HG02642 (cell line): ENCODE measurements around the gene AP4E1.
"Not testable (repeated sequence)": the region's sequence is repeated elsewhere in the genome, so short reads cannot be mapped to it uniquely, and the experiment has no call there.

Source experiments
- ATAC-seq: cut with Tn5 transposase; IDR thresholded peaks from one replicate; pipeline ENCODE4 v1.9.1; 2021; ENCODE audit warnings: mild to moderate bottlenecking; ENCODE audit not compliant: unreplicated experiment, poor library complexity

AP4E1 gene

DNA sequence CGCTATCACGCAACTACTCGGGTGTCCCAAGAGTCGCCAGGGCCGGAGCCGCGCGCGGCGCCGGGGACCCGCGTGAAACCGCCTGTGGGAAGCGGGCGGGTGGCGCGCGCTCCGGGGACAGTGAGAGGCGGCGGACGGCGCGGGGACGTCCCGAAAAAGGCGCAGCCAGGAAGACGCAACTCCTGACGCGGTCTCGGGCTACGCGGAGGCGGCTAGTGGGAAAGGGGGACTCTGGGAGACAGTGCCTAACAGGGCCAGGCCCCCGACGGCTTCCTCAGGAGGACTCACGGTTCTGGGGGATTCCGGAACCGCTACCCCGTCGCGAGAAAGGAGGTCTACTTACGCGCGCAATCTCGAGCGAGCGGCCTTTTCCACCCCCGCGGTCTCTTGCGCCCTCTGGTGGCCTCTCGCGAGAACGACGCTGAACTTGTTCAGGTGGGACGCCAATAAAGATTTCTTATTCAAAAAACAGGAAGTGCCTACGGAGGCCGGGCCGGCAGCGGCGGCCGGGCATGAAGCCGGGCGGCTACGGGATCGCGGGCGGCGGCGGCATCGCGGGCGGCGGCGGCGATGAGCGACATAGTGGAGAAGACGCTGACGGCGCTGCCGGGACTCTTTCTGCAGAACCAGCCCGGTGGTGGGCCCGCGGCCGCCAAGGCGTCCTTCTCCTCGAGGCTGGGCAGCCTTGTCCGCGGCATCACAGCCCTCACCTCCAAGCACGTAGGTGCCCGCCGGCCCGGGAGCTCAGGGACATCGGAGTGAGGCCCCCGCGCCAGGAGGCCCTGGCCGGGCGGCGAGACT is at the start of gene AP4E1:
Gene AP4E1 (plus strand): TSS at position 475 of the 801 bp plus-strand sequence. CDS start 96 bp downstream, at position 571.
- ATAC-seq: peak; percentile 68

DNA sequence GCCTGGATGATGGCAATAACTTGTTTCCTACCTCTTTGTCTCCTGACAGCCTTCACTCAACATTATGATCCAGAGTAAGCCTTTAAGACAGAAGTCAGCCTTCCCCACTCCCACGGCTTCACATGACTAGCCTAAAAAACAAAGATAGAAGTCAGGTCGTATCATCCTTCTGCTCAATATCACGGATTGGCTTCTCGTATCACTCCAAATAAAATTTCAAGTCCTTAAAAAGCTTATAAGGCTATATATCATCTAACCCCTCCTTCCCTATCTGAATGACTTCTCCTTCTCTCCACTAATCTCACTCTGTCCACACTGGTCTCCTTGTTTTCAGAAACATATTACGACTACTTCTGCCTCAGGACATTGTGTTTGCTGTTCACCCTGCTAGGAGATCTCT is 47.7 kb upstream of the AP4E1 start:
- no peak for ATAC-seq

DNA sequence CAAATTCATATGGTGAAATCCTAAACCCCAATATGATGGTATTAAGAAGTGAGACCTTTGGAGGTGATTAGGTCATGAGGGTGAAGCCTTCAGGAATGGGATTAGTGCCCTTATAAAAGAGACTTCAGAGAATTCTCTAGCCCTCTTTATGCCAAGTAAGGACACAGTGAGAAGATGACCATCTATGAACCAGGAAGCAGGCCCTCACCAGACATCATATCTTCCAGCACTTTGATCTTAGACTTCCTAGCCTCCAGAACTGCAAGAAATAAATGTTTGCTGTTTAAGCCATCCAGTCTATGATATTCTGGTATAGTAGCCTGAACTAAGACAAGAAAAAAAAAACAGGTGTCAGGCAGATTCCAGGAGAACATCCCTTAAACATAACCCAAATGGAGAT is 45.9 kb upstream of the AP4E1 start:
- no peak for ATAC-seq

DNA sequence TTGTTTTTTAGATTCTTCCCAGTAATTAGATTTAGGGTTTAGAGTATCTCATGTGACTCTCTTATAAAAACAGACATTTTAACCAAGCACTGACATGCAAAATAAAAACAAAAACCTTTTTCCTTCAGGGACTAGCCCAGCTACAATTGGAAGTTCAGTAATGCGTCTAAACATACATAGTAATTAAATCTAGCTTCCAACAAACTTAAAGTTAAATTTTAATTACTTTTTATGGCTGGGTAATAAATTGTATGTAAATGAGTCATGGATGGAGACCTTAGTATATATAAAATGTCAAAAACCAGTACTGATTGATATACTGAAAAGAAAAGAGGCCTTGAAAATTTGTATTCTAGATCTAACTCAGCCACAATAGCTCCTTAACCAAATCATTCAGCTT is 43.6 kb upstream of the AP4E1 start:
- no peak for ATAC-seq

DNA sequence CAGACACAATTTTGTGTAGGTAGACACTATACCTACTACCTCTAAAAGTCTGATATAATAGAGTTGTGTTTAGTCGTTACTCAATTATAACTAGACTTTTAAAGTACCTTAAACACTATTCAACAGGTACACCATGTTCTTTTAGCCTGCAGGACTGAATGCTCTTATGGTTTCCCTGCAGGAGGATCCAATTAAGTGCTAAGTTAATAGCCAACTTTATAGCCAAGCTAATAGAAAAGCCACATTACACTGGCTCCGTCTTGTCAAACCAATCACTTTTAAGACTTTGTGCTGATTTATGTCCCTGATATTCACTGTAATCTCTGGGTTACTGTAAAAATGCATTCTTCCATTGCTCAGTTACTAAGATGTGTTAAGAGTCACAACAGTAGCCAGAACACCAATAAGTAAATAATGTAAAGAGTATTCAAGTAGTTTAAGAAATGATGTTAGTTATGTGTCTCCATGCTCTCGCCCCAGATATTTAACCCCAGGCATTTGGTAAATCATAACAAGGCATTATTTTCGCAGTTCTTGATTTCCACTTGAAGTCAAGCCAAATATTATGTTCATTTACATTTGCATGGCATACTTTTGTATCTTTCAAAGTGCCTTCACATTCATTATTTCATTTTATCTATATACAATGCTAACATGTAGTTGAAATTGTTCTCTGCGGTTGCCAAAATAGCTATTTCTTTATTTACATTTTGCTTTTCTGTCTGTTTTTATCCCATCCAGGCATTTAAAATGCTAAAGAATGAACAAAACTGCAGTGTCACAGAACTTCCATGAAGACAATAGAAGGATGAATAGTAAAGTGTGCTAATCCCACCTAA is 42.7 kb upstream of the AP4E1 start:
- no peak for ATAC-seq

DNA sequence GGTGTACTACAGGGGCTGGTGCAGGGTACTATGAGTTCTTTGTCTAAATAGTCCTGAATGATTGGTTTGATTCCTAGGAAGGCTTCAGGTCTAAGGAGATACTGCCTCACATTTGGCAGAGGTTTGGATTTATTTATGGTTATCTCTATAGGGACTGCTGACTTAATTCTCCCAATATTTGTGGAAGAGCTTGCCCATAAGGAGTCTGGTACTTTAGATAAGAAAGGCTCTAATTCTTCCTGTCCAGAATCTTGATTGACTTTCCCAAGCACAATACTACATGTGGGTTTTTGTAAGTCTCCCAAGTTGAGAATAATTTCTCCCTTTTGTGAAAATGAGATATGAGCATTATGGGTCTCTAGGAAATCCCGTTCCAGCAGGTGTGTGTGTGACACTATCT is 36.7 kb upstream of the AP4E1 start:
- ATAC-seq: no peak

DNA sequence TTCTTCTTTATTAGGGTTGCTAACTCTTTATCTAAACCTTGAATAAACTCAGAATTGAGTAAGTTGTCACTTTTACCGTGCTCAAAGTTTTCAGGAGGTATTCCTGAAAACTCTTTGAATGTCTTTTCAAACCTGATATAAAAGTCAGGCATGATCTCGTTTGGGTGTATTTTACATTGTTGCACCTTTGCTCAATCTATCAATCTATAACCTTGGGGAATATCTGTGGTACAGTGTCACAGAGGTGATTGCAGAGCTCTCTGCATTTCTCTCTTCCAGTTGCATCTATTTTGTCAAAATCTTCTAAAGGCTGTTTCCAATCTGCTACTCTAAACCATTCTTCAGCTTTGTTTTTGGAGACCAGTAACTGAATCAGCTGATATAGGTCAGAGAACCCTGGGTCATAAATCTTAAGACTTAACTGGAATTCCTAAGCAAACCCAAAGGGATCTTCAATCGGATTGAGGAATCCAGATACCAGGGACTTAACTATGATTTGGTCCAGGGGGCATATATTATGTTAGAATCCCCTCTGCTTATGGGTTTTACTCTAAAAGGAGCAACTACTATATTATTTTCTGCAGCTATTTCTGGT is 35.6 kb upstream of the AP4E1 start:
- ATAC-seq: no peak

DNA sequence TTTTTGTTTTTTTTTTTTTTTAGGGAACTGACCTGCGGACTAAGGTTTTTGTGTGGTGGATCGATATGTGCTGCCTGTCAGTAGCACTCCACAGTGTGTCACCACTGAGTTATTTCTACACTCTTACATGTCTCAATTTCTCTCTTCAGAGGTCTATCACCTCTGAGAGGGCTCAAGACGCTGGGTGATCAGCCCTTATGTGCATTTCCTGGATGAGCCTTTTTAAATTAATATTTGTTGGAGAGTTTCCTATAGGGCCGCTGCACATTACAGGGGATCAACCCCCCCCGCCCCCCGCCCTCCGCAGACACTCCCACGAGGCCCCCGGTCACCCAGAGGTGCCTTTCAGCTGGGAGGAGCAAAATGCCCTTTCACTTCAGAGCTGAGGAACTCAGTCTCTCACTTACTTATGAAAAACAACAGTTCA is 34.5 kb upstream of the AP4E1 start:
- no peak for ATAC-seq

DNA sequence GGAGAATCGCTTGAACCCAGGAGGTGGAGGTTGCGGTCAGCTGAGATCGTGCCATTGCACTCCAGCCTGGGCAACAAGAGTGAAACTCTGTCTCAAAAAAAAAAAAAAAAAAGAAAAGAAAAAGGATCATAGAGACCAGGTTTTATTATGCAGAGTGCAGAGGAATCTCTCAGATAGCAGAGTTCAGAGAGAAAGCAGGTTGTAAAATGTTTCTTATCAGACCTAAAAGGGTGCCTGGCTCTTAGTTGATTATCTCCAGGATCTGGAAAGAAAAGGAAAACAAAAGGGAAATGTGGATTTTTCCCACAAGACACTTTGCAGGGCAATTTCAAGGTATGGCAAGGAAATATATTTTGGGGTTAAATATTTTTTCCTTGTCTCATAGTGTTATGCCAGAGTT is 33.2 kb upstream of the AP4E1 start:
- not testable (repeated sequence) for ATAC-seq

DNA sequence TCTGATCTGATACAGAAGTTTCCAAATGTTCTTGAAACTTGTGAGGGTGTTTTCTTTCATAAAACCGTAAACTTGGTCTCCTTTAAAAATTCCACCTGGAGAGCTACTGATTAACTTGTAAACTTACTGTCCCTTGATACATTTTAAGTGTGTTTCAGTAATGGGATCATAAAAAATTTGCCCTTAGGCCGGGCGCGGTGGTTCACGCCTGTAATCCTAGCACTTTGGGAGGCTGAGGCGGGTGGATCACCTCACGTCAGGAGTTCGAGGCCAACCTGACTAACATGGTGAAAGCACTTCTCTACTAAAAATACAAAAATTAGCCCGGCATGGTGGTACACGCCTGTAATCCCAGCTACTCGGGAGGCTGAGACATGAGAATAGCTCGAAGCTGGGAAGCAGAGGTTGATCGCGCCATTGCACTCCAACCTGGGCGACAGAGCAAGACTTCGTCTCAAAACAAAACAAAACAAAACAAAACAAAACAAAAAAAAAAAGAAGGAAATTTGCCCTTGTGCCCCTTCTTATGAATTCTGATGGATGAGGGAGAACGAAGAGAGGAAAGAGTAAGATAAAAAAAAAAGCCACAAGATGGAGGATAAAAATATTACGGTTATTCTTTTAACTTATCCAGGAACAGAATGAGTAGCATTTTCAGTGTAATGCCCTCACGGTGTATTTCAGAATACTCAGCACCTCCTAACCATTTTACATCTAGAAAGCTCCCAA is 32.1 kb upstream of the AP4E1 start:
- ATAC-seq: no peak

DNA sequence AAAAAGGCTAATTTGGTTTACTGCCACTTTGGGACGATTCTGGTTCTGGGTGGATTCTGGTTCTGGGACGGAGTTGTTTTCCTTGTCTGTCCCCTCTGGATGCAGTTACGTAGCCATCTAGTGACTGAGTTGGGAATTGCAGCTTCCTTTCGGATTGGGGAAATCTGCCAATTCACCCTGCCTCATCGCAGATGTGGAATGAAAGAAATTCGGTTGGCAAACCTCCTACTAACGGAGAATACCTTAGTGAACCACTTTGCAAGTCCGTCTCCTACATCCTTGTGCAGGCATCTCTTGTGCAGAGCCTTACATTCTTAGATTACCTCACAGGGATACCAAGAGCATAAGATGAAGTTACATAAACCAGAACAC is 31.5 kb upstream of the AP4E1 start:
- ATAC-seq: peak; percentile 29

DNA sequence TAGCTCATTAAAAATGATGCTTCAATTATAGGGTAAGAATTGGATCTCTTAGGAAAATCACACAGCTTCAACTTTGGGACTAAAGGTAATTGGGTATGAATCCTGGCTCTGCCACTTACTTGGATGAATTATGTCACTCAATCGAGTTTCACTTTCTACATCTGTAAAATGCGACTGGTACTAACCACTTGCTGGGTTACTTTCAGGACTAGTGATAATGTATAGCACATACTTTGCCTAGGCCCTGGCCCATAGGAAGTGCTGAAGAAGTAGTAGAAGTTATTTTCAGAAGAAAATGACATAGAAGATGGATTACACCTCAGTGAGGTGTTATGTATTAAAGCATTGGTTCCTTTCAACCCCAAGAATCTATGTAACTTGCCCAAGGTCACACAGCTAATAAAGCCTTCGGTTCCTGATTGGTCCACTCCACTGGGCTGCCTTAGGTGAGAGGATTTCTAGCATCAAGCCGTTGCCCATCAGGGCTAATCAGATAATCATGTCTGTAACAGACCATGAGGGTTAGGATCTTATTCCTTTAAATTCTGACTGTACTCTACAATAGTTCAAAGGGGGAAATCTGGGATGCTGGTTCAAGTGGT is 29.4 kb upstream of the AP4E1 start:
- ATAC-seq: peak; percentile 52

DNA sequence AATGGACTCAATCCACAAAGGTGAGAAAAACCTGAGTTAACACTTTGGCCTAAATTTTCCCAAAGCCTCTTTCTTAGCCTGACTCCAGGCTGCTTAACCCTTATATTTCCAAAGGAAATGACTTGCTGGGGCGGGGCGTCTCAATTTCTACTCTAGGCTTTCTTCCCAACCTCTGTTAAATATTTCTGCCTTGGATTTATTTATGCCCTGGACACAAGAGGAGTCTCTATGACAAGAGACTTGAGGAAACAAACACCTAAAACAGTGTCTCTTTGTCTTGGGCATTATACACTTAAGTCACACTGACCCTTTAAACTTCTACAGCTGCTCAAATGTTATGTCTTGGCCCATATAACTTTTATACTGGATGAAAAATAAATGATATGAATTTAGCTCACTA is 28.3 kb upstream of the AP4E1 start:
- no peak for ATAC-seq

DNA sequence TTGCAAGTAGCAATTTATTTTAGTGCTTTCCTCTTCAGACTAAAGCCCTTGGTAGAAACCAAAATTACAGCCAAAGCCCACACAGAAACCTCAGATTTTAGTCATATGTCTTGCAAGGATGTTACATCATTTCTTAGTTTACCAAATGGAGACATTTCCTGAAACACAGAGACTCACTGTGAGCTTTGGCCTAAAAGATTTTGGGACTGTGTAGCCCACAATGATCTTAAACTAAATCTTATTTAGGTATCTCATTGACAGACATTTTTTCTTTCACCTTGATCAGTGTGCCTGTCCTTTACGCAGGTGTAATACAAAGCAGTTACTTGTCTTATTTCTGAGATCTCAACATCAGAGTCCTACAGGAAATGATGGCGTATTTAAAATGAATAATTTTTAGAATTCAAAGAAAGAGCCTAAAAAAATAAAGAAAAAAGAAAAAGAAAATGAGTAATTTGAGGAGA is 27.8 kb upstream of the AP4E1 start:
- ATAC-seq: no peak

DNA sequence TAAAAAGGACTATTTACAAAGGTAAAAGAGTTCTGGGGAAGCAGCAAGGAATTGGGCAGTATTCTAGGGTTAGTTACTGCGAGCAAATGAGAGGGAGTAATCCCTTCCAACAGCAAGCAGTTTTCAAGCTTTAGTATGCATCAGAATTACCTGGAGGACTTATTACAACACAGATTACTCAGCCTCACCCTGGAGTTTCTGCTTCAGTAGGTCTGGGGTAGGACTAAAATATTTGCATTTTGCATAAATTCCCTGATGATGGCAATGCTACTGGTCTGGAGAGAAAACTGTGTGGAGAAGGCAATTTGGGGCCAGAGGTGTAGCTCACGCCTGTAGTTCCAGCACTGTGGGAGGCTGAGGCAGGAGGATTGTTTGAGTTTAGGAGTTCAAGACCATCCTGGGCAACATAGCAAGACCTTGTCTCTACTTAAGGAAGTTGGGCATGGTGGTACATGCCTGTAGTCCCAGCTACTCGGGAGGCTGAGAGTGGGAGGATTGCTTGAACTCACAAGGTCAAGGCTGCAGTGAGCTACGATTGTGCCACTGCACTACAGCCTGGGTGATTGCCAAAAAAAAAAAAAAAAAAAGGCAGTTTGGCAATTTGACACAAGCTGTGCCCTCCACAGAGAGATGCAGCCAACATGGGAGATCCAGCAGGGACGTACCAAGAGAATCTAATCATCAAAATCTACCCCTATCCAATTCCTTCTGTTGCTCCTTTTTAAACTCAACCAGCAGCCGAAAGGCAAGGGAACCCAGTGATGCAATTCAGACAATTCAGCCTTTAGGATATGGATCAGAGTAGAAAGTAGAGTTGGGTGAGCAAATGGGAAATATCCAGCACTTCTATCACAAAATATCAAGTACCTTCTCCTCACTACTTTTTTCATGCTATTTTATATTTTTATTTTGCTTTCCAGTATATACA is 27.1 kb upstream of the AP4E1 start:
- no peak for ATAC-seq

DNA sequence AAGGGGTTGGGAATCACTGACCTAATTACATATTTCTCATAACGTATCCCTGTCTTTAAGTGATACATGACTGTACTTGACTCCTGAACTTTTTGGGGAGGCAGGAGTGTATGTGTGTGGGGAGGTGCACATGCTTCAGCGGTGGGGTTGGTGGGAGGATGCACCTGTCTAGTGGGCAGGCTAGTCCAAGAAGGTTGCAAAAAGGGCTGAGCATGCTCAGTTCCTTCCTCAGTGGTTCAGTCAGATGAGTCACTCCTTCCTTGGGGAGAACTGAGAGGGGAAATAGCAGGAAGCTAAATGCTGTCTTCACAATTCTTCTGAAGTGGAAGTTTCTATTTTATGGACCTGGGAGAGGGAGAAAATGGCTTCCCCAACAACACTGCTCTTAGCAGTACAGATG is 24.6 kb upstream of the AP4E1 start:
- no peak for ATAC-seq

DNA sequence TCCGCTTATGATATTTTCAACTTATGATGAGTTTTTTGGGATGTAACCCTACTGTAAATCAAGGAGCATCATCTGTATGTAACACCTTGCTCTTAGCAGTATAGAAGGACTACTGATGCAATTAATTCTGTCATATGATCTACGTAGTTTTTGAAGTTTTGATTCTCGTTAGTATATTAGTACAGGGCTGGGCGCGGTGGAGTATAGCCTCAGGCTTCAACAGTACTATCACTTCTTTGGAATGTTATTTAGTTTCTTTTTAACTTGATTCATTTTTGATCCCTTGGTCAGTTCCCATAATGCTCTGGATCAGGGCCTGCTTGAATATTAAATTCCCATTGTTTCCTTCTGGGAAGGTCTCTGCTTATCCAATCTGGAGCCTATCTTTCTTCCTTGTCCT is 23.9 kb upstream of the AP4E1 start:
- no peak for ATAC-seq

DNA sequence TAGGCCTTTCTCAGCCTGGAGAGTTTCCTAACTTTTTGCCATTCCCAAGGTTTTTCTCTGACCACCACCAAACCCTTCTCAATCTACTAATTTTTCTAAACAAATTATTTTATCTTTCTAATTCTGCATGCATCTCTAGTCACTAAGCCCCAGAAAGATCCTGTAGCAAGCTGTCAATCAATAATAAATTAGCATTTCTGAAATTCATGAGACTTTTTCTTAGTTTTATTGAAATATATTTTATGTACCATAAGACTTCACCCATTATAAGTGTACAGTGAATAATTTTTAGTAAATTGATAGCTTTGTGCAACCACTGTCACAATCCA is 22.4 kb upstream of the AP4E1 start:
- ATAC-seq: no peak
